ENCODE measurements around the gene ZNF236. TPM values are rescaled to one million over a fixed set of nuclear protein-coding genes. Genes with fewer than 3 reads are reported as not detected.

Gene ZNF236
- total and polyA plus RNA-seq, 2 donors (not counting 1 experiment from before 2014, with no cell fraction given): 8.9 to 39.5 TPM

- H3K9me3 ChIP-seq (ENCODE audit: control extremely low read depth in 1 of 3, control insufficient read depth in 2 of 3, insufficient read depth in 1 of 3, low read length in 2 of 3): no peaks in the 10 kb centered on the region
- no peak overlapping the region for H3K4me2 ChIP-seq (replicated peaks; ENCODE audit: low read depth, low read length, poor library complexity, severe bottlenecking)
- no peaks in the 10 kb centered on the region for H3K36me3 ChIP-seq (replicated peaks in 1 of 2; ENCODE audit: control extremely low read depth in 1 of 2, control insufficient read depth in 1 of 2, extremely low read depth in 1 of 2, insufficient read depth in 2 of 2, low read length in 1 of 2)
- H3K4me1 ChIP-seq (ENCODE audit: control insufficient read depth in 2 of 2, insufficient read depth in 2 of 2, low read length in 2 of 2): peaks cover 37 to 52% of the 10 kb centered on the region in 2 donors
- POLR2A ChIA-PET: interaction anchor here (1.1 to 2.5 kb wide), 2 partner anchors 19 to 62 kb away, joined by 3 to 11 read pairs; no protein-coding TSS in a partner anchor
- no peak overlapping the region for H3K4me3 ChIP-seq (ENCODE audit: control extremely low read depth in 1 of 5, extremely low read depth in 1 of 5, insufficient read depth in 1 of 5, low read depth in 2 of 5, low read length in 4 of 5)
- Mint-ChIP-seq H3K4me3 (no peak overlapping the region), H3K9me3 (ENCODE audit: insufficient read depth) (no peaks in the 10 kb centered on the region), H3K4me1 (peaks cover 52% of the 10 kb centered on the region), H3K27ac (no peak overlapping the region), H3K27me3 (no peaks in the 10 kb centered on the region)
- no peak for DNase-seq
- no peak overlapping the region for H3K9ac ChIP-seq (ENCODE audit: low read length)
- CTCF ChIA-PET: interaction anchor here (0.7 to 13.3 kb wide), 26 partner anchors 9 to 234 kb away, joined by 3 to 359 read pairs (median 6); no protein-coding TSS in a partner anchor
- H4K20me1 ChIP-seq (ENCODE audit: control insufficient read depth, insufficient read depth, low read length, poor library complexity, severe bottlenecking): no peaks in the 10 kb centered on the region
- no peak for ATAC-seq (ENCODE audit: low read depth)
- WGBS (ENCODE audit: insufficient coverage): 96% methylated on average over 38 of the region's 40 CpGs
- intact Hi-C loops (cut with micrococcal nuclease): loop anchor here (5.0 kb wide), 1 partner anchor 162 kb away; the partner anchor contains the start of gene ZNF236
- TF ChIP-seq EZH2 (IDR thresholded peaks at IDR 0.05; ENCODE audit: borderline replicate concordance, insufficient read depth, low read depth, low read length, poor library complexity, severe bottlenecking) (no peak), CTCF (IDR thresholded peaks at IDR 0.05) (no peak)
- no peak overlapping the region for H3K27ac ChIP-seq (ENCODE audit: low read length in 2 of 2)
- H3K27me3 ChIP-seq (replicated peaks in 1 of 4; ENCODE audit: control extremely low read depth in 1 of 4, control insufficient read depth in 3 of 4, insufficient read depth in 4 of 4, low read length in 3 of 4): no peaks in the 10 kb centered on the region
- H2AFZ ChIP-seq (ENCODE audit: insufficient read depth, low read depth, low read length, poor library complexity, severe bottlenecking): no peak overlapping the region
- H3K79me2 ChIP-seq (ENCODE audit: control insufficient read depth, insufficient read depth, low read length): no peaks in the 10 kb centered on the region
Observed at GRCh38 chr18:76984193-76985155, 162.1 kb downstream of the ZNF236 start.
